ENCODE measurements around the gene CHRNA9.
"Not testable (repeated sequence)": the region's sequence is repeated elsewhere in the genome, so short reads cannot be mapped to it uniquely, and the experiment has no call there.

The CHRNA9 gene, protein sequence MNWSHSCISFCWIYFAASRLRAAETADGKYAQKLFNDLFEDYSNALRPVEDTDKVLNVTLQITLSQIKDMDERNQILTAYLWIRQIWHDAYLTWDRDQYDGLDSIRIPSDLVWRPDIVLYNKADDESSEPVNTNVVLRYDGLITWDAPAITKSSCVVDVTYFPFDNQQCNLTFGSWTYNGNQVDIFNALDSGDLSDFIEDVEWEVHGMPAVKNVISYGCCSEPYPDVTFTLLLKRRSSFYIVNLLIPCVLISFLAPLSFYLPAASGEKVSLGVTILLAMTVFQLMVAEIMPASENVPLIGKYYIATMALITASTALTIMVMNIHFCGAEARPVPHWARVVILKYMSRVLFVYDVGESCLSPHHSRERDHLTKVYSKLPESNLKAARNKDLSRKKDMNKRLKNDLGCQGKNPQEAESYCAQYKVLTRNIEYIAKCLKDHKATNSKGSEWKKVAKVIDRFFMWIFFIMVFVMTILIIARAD

DNA sequence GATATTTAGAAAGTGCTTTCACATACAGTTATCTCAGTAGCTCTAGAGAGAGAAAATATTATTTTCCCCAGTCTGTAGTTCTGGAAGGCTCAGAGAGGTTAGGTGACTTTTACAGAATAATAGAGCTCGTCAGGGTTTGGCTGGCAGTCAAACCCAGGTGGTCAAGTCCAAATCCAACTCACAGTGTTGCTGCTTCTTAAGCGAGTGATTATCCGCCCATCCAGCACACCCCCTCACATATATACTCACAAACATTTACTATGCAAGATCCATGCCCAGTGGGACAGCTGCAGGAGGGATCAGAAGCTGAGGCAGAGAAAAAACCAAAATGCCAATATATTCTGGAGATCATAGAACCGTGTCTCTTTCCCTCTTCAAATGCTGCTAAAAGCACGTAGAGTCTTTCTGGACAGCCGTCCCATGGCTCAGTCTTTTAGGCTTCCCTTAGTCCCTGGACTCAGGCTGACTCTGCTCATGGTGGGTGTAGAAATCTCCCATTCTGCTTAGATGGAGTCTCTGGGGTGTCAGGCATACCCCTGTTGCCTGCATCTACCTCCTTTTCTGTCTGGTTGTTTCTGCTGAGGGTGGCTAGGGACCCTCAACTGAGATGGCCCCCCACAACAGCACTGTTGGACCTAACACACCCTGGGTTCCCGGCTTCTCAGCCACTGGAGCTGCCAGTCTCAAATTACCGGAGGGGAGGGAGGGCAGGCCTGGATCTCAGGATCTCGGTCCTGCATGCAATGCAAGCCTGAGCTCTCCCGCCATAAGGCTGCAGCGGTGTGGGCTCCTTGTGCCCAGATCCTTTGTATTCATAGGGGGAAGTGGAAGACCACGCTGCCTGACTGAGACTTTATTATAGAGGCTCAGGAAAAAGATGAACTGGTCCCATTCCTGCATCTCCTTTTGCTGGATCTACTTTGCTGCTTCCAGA lies at the start of gene CHRNA9:
CHRNA9 (plus strand) TSS at position 743 of the 934 bp plus-strand sequence; CDS start at position 878, 135 bp downstream.
- TF ChIP-seq, protein P1, sequence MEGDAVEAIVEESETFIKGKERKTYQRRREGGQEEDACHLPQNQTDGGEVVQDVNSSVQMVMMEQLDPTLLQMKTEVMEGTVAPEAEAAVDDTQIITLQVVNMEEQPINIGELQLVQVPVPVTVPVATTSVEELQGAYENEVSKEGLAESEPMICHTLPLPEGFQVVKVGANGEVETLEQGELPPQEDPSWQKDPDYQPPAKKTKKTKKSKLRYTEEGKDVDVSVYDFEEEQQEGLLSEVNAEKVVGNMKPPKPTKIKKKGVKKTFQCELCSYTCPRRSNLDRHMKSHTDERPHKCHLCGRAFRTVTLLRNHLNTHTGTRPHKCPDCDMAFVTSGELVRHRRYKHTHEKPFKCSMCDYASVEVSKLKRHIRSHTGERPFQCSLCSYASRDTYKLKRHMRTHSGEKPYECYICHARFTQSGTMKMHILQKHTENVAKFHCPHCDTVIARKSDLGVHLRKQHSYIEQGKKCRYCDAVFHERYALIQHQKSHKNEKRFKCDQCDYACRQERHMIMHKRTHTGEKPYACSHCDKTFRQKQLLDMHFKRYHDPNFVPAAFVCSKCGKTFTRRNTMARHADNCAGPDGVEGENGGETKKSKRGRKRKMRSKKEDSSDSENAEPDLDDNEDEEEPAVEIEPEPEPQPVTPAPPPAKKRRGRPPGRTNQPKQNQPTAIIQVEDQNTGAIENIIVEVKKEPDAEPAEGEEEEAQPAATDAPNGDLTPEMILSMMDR (IDR thresholded peaks at IDR 0.05; ENCODE audit: extremely low read depth, insufficient read depth, missing control alignments) = no peak
- no peak for DNase-seq (ENCODE audit: low spot score)
- in situ Hi-C loops (cut with MboI; ENCODE audit: low pct_unique_long_range_greater_than_20kb, low sequenced_read_pairs, unreplicated experiment) = loop anchor here (25.0 kb wide), 1 partner anchor 377 kb away; no protein-coding TSS in a partner anchor

DNA sequence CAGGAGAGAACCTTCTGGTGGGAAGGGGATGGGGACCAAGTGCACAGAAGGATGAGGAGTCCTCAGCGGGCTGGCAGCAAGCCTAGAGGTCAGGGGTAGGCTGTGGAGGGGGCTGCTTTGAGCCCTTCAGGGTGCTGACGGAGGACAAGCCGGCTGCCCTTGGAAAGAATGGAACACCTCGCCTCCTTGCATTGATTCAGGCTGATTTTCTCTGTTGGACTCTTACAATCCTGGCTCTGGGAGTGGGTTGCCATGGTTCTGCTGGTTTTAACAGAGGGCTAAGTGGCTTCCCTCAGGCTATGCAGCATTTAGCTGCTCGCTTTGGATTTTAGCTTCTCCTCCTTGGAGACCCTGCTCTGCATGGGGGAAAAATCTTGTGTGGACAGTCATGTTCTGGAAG lies 49.4 kb upstream of the CHRNA9 start:
- TF ChIP-seq, protein P1 (IDR thresholded peaks at IDR 0.05; ENCODE audit: extremely low read depth, insufficient read depth, missing control alignments) = no peak
- in situ Hi-C loops (cut with MboI; ENCODE audit: low pct_unique_long_range_greater_than_20kb, low sequenced_read_pairs, unreplicated experiment) = no loop called here
- no peak for DNase-seq (ENCODE audit: low spot score)

DNA sequence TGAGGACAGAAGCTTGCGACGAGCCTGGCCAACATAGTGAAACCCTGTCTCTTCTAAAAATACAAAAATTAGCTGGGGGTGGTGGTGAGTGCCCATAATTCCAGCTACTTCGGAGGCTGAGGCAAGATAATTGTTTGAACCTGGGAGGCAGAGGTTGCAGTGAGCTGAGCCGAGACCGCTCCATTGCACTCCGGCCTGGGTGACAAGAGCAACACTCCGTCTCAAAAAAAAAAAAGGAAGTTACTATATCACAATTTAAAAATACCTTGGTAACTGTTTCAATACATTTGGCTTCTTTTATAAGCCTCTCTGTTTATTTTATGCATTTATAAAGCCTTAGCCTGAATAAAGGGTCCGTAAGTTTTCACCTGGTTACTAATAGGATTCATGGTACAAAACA lies 46.6 kb upstream of the CHRNA9 start:
- TF ChIP-seq, protein P1 (IDR thresholded peaks at IDR 0.05; ENCODE audit: extremely low read depth, insufficient read depth, missing control alignments) = no peak
- in situ Hi-C loops (cut with MboI; ENCODE audit: low pct_unique_long_range_greater_than_20kb, low sequenced_read_pairs, unreplicated experiment) = no loop called here
- DNase-seq (ENCODE audit: low spot score) = no peak

DNA sequence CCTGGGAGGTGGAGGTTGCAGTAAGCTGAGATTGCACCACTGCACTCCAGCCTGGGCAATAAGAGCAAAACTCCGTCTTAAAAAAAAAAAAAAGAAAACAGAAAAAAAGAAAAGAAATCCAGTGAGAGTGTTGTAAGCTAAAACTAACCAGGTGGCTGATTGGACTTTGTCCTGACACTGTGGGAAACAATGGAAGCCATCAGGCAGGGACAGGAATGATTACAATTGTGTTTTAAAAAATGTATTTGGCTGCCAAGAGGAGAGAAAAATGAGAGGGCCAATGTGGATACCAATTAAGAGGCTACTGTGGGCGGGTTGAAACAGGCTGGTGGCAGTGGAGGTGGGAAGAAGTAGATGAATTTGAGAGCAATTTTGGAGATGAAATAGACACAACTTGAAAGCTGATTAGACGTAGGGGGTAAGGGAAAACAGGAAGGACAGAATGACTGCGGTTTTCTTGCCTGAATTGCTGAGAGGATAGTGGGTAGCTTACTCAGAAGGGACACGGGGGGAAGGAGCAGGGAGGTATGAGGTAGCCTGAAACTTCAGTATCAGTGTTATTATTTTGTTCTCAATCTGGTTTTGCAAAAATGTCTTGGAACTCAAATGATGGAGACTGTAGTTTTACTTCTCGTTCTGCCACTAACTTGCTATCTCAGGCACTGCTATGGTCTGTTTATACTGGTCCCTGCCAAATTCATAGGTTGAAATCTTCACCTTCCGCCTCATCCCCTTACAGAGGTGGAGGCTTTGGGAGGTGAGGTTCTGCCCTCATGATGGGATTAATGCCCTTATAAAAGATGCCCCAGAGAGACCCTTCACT lies 45.6 kb upstream of the CHRNA9 start:
- DNase-seq (ENCODE audit: low spot score) = no peak
- TF ChIP-seq, protein P1 (IDR thresholded peaks at IDR 0.05; ENCODE audit: extremely low read depth, insufficient read depth, missing control alignments) = no peak
- in situ Hi-C loops (cut with MboI; ENCODE audit: low pct_unique_long_range_greater_than_20kb, low sequenced_read_pairs, unreplicated experiment) = no loop called here

DNA sequence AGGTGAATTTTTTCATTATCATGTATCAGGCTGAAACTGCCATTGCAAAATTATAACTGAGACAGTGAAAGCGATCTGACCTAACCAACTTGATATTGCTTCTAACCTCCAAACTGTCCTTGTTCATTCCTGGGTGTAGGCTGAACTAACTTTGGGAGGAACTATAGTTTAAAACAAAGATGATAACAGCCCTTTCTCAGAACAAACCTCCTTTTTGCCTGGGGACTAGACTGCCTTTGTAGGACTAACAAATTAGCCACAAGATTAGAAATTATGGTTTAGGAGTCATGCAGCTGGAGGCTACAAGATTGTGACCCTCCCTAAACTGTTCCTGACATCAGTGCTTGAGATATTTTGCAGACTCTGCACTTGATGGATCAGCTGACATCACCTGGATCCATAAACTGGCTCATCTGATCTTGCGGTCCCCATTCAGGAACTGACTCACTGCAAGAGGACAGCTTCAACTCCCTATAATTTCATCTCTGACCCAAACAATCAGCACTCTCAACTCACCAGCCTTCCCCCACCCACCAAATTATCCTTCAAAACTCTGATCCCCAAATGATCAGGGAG lies 44.4 kb upstream of the CHRNA9 start:
- in situ Hi-C loops (cut with MboI; ENCODE audit: low pct_unique_long_range_greater_than_20kb, low sequenced_read_pairs, unreplicated experiment); DNase-seq (ENCODE audit: low spot score): not testable (repeated sequence)

DNA sequence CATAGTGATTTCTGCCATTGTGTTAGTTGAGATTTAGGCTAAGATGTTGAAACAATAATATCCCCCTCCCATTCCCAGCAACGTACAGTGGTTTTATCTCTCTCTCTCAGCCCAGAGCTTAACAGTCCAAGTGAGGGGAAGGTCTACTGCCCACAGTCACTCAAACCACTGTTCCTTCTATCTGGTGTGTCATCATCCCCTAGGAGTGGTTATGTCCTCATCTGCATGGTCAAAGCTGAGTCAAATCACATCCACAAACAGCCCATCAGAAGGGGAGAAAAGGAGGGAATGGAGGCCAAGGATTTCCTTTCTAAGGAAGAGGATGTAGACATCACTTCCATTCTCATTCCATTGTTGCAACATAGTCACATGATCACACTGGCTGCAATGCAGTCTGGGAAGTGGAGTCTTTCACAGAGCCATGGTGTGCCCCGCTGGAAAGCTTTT lies 42.8 kb upstream of the CHRNA9 start:
- in situ Hi-C loops (cut with MboI; ENCODE audit: low pct_unique_long_range_greater_than_20kb, low sequenced_read_pairs, unreplicated experiment) = no loop called here
- DNase-seq (ENCODE audit: low spot score) = no peak
- TF ChIP-seq, protein P1 (IDR thresholded peaks at IDR 0.05; ENCODE audit: extremely low read depth, insufficient read depth, missing control alignments) = no peak

All from GM13977 (cell line).